GM23248 (cell line): Measurements from ENCODE around the gene HBS1L.

ENCODE experiments used
- EZH2 ChIP-seq: fragments of 200-600 bp; sonication (generic); IDR thresholded peaks from 2 replicates; pipeline ENCODE4 v1.6.1; 2018; ENCODE audit warnings: antibody characterized with exemption, mild to moderate bottlenecking; ENCODE audit not compliant: insufficient read depth, poor library complexity, severe bottlenecking
- EZH2phosphoT487 ChIP-seq: fragments of 200-600 bp; sonication (generic); IDR thresholded peaks from 2 replicates; pipeline ENCODE4 v1.6.1; 2018; ENCODE audit warnings: antibody characterized with exemption, moderate library complexity, mild to moderate bottlenecking, low read depth; ENCODE audit not compliant: insufficient read depth

GRCh38 chr6:135094403-135094821 lies 39.8 kb upstream of the HBS1L start:
- TF ChIP-seq EZH2 (no peak), EZH2phosphoT487 (no peak)
